ENCODE results near the gene UNK.

UNK gene

DNA sequence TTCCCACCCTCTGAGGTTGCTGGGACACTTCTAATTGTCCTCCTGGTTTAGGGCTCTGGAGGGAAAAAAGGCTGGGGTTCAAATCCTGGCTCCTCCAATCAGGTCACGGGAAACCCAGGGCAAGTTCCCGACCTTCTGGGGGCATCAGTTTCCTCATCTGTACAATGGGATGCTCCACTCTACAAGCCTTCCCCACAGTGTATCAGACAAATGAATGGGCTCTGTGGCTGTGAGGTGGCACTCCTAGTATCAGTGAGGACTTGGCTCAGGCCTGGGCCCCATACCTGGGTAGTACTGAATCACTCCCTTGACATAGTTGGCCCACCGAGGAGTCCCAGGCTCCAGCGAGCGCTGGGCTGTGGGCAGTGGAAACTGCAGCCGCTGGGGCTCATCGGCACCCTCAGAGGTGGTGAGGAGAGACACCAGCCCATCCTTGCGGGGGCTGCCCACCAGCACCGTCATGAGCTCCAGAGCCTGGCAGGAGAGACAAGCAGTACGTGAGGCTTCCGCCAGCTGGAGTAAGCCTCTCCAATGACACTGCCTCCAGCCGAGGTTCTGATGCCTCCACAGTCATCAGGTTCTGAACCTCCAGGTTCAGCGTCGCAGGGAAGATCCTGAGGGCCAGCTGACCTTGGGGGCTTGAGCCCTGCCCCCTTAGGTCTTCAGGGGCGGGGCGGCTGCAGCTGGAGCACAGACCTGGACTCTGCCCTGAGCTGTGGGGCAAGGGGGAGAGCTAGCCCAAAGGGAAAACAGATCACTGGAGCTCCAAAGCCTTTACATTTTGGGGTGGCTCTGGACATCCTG lies 20.8 kb upstream of the UNK start:
- peak; percentile 3; the same call in 2 of the 3 replicates for ATAC-seq
- TF ChIP-seq OSR1 (CRISPR knock-in tag; IDR thresholded peaks at IDR 0.05): no peak
- no peak for TF ChIP-seq ESRRG (CRISPR knock-in tag; IDR thresholded peaks at IDR 0.05)
- no peak for TF ChIP-seq ARNTL (CRISPR knock-in tag; IDR thresholded peaks at IDR 0.05; ENCODE audit: borderline replicate concordance, low read depth)
- TF ChIP-seq TOX (CRISPR knock-in tag; IDR thresholded peaks at IDR 0.05; ENCODE audit: borderline replicate concordance): no peak

DNA sequence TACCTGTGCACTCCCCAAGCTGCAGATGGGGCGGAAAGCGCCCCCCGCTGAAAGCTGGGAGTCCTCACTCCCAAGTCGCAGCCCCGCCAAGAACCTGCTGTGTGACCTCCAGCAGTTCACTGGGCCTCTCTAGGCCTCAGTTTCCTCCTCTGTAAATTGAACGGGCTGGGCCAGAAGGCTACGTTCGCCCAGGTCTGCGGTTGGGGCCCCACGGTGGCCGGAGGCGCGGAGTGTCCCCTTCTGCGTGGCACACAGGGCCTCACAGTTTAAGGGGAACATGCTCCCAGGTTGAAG lies 20.2 kb upstream of the UNK start:
- no peak for ATAC-seq
- no peak for TF ChIP-seq SNAI2 (CRISPR knock-in tag; IDR thresholded peaks at IDR 0.05)
- TF ChIP-seq GLIS3 (CRISPR knock-in tag; IDR thresholded peaks at IDR 0.05): 0 out of 2 replicates have a peak, but pooled peaks have one; percentile 79

DNA sequence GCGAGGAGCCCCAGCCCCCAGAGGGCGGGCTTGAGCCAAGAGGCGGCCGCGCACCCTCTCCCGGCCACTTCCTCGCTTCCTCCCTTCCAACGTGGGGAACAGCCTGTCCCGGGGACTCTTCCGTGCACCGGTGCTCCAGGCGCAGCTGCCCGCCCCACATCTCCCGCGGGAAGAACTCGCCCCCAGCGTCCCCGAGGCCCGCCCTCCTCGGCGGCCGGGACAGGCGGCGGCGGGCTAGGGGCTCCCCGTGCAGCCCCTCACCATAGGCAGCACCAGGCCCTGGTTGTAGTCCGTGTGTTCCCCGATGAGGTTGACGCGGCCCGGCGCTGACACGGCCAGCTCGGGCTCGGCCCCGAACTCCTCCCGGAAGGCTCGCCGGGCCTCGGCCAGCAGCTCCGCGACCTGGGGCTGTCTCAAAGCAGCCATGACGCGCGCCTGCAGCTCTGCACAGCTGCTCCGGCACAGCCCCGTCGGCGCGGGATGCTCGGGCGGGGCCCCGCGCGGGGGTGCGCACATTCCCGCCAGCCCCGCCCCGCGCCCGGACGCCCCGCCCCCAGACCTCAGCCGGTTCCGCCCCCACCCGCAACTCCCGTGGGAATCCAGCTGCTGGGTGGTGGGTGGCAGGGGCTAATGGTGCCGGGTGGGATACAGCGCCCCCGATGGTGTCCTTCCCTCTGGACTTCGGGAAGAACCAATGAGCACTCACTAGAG lies 19.7 kb upstream of the UNK start, which contains the start of gene GALK1:
Gene GALK1 (minus strand): TSS at position 482 of the 711 bp plus-strand sequence. CDS start 56 bp downstream, at position 426.
- TF ChIP-seq ISL1 (CRISPR knock-in tag; IDR thresholded peaks at IDR 0.05): no peak
- TF ChIP-seq, protein P1, sequence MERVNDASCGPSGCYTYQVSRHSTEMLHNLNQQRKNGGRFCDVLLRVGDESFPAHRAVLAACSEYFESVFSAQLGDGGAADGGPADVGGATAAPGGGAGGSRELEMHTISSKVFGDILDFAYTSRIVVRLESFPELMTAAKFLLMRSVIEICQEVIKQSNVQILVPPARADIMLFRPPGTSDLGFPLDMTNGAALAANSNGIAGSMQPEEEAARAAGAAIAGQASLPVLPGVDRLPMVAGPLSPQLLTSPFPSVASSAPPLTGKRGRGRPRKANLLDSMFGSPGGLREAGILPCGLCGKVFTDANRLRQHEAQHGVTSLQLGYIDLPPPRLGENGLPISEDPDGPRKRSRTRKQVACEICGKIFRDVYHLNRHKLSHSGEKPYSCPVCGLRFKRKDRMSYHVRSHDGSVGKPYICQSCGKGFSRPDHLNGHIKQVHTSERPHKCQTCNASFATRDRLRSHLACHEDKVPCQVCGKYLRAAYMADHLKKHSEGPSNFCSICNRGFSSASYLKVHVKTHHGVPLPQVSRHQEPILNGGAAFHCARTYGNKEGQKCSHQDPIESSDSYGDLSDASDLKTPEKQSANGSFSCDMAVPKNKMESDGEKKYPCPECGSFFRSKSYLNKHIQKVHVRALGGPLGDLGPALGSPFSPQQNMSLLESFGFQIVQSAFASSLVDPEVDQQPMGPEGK (CRISPR knock-in tag; IDR thresholded peaks at IDR 0.05; ENCODE audit: borderline replicate concordance): peak; percentile 14; the same call in 1 of the 2 replicates
- TF ChIP-seq ZFP30 (CRISPR knock-in tag; IDR thresholded peaks at IDR 0.05): 0 out of 2 replicates have a peak, but pooled peaks have one; percentile 10
- TF ChIP-seq ZFP3 (CRISPR knock-in tag; IDR thresholded peaks at IDR 0.05): no peak
- TF ChIP-seq RARB (CRISPR knock-in tag; IDR thresholded peaks at IDR 0.05): no peak
- TF ChIP-seq, protein P2, sequence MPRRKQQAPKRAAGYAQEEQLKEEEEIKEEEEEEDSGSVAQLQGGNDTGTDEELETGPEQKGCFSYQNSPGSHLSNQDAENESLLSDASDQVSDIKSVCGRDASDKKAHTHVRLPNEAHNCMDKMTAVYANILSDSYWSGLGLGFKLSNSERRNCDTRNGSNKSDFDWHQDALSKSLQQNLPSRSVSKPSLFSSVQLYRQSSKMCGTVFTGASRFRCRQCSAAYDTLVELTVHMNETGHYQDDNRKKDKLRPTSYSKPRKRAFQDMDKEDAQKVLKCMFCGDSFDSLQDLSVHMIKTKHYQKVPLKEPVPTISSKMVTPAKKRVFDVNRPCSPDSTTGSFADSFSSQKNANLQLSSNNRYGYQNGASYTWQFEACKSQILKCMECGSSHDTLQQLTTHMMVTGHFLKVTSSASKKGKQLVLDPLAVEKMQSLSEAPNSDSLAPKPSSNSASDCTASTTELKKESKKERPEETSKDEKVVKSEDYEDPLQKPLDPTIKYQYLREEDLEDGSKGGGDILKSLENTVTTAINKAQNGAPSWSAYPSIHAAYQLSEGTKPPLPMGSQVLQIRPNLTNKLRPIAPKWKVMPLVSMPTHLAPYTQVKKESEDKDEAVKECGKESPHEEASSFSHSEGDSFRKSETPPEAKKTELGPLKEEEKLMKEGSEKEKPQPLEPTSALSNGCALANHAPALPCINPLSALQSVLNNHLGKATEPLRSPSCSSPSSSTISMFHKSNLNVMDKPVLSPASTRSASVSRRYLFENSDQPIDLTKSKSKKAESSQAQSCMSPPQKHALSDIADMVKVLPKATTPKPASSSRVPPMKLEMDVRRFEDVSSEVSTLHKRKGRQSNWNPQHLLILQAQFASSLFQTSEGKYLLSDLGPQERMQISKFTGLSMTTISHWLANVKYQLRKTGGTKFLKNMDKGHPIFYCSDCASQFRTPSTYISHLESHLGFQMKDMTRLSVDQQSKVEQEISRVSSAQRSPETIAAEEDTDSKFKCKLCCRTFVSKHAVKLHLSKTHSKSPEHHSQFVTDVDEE (CRISPR knock-in tag; IDR thresholded peaks at IDR 0.05): no peak; the same call in 1 of the 2 replicates
- TF ChIP-seq SNAI2 (CRISPR knock-in tag; IDR thresholded peaks at IDR 0.05): no peak
- 0 out of 2 replicates have a peak, but pooled peaks have one; percentile 43 for TF ChIP-seq CSDC2 (CRISPR knock-in tag; IDR thresholded peaks at IDR 0.05)
- no peak for TF ChIP-seq ARNTL (CRISPR knock-in tag; IDR thresholded peaks at IDR 0.05; ENCODE audit: borderline replicate concordance, low read depth)
- TF ChIP-seq, protein P3, sequence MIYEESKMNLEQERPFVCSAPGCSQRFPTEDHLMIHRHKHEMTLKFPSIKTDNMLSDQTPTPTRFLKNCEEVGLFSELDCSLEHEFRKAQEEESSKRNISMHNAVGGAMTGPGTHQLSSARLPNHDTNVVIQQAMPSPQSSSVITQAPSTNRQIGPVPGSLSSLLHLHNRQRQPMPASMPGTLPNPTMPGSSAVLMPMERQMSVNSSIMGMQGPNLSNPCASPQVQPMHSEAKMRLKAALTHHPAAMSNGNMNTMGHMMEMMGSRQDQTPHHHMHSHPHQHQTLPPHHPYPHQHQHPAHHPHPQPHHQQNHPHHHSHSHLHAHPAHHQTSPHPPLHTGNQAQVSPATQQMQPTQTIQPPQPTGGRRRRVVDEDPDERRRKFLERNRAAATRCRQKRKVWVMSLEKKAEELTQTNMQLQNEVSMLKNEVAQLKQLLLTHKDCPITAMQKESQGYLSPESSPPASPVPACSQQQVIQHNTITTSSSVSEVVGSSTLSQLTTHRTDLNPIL (CRISPR knock-in tag; IDR thresholded peaks at IDR 0.05; ENCODE audit: low read depth): no peak
- ATAC-seq: peak; percentile 88

DNA sequence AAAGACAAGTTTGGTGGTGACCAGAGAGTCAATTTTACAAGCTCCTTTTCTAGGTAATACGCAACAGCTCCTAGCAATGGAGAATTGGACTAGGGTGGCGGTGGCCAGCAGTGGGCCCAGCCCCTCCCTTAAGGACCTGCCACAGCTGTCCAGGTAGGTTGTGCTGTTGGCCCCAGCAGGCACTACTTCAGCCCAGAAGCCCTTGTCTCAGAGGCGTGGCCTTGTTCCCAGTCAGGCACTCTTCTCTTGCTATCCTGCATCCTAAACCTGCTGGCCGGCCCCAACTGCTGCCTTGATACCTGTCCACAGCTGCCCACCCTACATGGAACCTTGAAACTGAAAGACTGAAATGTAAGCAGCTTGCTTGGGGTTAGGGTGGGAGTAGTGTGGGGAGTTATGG lies 18.6 kb upstream of the UNK start:
- TF ChIP-seq TOX (CRISPR knock-in tag; IDR thresholded peaks at IDR 0.05; ENCODE audit: borderline replicate concordance): no peak
- ATAC-seq: no peak

DNA sequence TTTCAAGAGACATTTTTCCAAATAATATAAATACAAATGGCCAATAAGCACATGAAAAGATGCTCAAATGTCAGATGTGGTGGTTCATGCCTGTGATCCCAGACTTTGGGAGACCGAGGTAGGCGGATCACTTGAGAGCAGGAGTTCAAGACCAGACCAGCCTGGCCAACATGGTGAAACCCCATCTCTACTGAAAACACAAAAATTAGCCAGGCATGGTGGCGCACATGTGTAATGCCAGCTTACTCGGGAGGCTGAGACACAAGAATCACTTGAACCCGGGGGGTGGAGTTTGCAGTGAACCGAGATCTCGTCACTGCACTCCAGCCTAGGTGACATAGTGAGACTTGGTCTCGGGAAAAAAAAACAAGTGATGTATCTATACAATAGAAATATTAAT lies 16.7 kb upstream of the UNK start:
- no peak for ATAC-seq
- no peak for TF ChIP-seq ZNF565 (CRISPR knock-in tag; conservative IDR thresholded peaks at IDR 0.05; ENCODE audit: low read depth)
- TF ChIP-seq, protein P1 (CRISPR knock-in tag; IDR thresholded peaks at IDR 0.05; ENCODE audit: borderline replicate concordance): no peak
- no peak for TF ChIP-seq ESRRG (CRISPR knock-in tag; IDR thresholded peaks at IDR 0.05)
- TF ChIP-seq, protein P4, sequence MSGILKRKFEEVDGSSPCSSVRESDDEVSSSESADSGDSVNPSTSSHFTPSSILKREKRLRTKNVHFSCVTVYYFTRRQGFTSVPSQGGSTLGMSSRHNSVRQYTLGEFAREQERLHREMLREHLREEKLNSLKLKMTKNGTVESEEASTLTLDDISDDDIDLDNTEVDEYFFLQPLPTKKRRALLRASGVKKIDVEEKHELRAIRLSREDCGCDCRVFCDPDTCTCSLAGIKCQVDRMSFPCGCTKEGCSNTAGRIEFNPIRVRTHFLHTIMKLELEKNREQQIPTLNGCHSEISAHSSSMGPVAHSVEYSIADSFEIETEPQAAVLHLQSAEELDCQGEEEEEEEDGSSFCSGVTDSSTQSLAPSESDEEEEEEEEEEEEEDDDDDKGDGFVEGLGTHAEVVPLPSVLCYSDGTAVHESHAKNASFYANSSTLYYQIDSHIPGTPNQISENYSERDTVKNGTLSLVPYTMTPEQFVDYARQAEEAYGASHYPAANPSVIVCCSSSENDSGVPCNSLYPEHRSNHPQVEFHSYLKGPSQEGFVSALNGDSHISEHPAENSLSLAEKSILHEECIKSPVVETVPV (CRISPR knock-in tag; IDR thresholded peaks at IDR 0.05): no peak
- TF ChIP-seq, protein P3 (CRISPR knock-in tag; IDR thresholded peaks at IDR 0.05; ENCODE audit: low read depth): no peak
- no peak for TF ChIP-seq ZNF70 (CRISPR knock-in tag; IDR thresholded peaks at IDR 0.05)
- no peak for TF ChIP-seq GLIS3 (CRISPR knock-in tag; IDR thresholded peaks at IDR 0.05)
- TF ChIP-seq RARB (CRISPR knock-in tag; IDR thresholded peaks at IDR 0.05): no peak
- TF ChIP-seq ZC3H10 (CRISPR knock-in tag; IDR thresholded peaks at IDR 0.05): no peak
- no peak for TF ChIP-seq ZNF8 (CRISPR knock-in tag; IDR thresholded peaks at IDR 0.05)
- no peak for TF ChIP-seq PPARA (CRISPR knock-in tag; IDR thresholded peaks at IDR 0.05; ENCODE audit: borderline replicate concordance)
- TF ChIP-seq ARNTL (CRISPR knock-in tag; IDR thresholded peaks at IDR 0.05; ENCODE audit: borderline replicate concordance, low read depth): no peak

Measured in SK-N-SH treated with all-trans-retinoic acid at 6 μM for 48 hours (cell line).